A172 (cell line): ENCODE results near the gene WNK1. TPM values are rescaled to one million over a fixed set of nuclear protein-coding genes. Genes with fewer than 3 reads are reported as not detected.

Experiments used
- DNase-seq: peaks from one replicate; pipeline ENCODE4 v3.0.0-alpha.2; 2015; ENCODE audit warnings: low spot score
- total RNA-seq: library from RNA; depleted of rRNA; stranded (reverse); fragments of >200 nt; shearing (Covaris generic); gene quantifications from 2 replicates; pipeline ENCODE4 v1.2.3, GENCODE V29; 2014

The WNK1 gene
- total RNA-seq, 1 experiment from 2014 or later: 18.0 TPM

DNA sequence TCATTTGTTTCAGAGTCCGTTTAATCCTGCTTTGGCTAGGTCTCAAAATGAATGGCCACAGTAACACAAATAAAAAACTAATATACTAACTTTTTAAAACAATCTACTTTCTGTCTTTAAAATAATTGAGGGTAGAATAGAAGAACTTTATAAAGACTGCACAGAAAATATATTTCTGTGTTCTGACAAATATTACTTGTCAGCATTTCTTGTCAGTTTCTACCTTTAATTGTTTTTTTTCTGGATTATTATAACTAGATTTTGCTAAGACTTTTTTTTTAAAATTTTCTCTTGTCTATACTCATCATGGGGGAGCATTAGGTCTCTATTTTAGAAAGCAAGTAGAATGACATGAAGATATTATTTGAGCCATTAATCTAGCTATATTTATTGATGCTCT is 110.9 kb downstream of the WNK1 start:
- no peak for DNase-seq

DNA sequence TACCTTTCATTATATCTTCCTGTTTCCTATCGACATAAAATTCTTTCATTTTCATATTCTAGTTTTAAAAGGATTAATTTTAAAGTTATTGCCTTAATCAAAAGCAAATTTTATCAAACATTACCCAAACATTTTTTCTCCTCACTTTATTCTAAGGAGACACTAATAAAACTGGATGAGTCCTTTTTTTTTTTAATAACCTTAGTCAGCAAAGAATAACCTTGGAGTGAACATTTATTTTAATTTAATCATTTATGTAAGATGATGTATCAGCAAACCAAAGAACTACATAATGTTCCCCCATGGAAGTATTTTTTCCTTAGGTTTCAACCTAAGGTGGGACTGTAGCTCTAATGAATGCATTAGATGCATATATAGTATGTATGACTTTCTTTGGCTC is 113.2 kb downstream of the WNK1 start:
- DNase-seq: no peak

DNA sequence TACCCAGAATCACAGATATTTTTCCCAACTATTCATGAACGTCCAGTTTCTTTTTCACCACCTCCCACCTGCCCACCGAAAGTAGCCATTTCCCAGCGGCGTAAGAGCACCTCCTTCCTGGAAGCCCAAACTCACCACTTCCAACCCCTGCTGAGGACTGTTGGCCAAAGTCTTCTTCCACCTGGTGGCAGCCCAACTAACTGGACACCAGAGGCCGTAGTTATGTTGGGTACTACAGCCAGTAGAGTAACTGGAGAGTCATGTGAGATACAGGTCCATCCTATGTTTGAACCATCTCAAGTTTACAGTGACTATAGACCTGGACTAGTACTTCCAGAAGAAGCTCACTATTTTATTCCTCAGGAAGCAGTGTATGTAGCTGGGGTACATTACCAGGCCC is 115.5 kb downstream of the WNK1 start:
- no peak for DNase-seq

DNA sequence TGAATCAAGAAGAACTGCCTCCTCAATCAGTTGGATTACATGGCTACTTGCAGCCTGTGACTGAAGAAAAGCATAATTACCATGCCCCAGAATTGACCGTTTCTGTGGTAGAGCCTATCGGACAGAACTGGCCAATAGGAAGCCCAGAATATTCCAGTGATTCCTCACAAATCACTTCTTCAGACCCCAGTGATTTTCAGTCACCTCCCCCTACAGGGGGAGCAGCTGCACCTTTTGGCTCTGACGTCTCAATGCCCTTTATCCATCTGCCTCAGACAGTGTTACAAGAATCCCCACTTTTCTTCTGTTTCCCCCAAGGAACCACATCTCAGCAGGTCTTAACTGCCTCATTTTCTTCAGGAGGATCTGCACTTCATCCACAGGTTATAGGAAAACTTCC is 116.3 kb downstream of the WNK1 start:
- no peak for DNase-seq

- no peak for DNase-seq
These were observed 118.0 kb downstream of the WNK1 start for GRCh38 chr12:870378-870777.

DNA sequence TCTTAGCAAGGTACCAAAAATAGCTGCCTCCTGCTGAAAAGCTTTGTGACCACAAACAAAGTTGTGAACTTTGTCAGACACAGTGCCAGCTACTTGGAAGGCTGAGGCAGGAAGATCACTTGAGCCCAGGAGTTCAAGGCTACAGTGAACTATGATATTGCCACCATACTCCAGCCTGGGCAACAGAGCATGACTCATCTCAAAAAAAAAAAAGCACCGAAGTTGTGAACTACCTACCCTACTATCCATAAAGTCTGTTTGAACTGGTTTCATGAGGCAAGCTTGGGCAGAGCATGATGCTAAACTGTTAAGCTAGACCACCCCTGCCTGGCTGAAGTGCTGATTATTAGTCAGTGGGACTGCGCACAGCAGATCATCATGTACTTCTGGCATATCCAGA is 121.6 kb downstream of the WNK1 start:
- peak; percentile 8 for DNase-seq

DNA sequence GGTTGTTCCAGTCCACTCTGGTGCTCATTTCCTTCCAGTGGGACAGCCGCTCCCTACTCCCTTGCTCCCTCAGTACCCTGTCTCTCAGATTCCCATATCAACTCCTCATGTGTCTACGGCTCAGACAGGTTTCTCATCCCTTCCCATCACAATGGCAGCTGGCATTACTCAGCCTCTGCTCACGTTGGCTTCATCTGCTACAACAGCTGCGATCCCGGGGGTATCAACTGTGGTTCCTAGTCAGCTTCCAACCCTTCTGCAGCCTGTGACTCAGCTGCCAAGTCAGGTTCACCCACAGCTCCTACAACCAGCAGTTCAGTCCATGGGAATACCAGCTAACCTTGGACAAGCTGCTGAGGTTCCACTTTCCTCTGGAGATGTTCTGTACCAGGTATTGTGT is 127.3 kb downstream of the WNK1 start:
- DNase-seq: peak; percentile 2

DNA sequence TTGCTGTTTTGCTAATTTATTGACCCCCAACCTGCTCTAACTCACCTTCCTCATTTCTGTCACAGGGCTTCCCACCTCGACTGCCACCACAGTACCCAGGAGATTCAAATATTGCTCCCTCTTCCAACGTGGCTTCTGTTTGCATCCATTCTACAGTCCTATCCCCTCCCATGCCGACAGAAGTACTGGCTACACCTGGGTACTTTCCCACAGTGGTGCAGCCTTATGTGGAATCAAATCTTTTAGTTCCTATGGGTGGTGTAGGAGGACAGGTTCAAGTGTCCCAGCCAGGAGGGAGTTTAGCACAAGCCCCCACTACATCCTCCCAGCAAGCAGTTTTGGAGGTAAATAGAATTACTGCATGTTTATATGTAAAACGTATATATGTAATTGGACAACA is 128.3 kb downstream of the WNK1 start:
- DNase-seq: no peak

- no peak for DNase-seq
These were observed 132.5 kb downstream of the WNK1 start for GRCh38 chr12:884746-885414.

DNA sequence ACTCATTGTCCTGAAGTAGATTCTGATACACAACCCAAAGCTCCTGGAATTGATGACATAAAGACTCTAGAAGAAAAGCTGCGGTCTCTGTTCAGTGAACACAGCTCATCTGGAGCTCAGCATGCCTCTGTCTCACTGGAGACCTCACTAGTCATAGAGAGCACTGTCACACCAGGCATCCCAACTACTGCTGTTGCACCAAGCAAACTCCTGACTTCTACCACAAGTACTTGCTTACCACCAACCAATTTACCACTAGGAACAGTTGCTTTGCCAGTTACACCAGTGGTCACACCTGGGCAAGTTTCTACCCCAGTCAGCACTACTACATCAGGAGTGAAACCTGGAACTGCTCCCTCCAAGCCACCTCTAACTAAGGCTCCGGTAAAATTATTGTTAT is 133.3 kb downstream of the WNK1 start:
- no peak for DNase-seq

GRCh38 chr12:886206-886605 is 133.8 kb downstream of the WNK1 start:
- no peak for DNase-seq

DNA sequence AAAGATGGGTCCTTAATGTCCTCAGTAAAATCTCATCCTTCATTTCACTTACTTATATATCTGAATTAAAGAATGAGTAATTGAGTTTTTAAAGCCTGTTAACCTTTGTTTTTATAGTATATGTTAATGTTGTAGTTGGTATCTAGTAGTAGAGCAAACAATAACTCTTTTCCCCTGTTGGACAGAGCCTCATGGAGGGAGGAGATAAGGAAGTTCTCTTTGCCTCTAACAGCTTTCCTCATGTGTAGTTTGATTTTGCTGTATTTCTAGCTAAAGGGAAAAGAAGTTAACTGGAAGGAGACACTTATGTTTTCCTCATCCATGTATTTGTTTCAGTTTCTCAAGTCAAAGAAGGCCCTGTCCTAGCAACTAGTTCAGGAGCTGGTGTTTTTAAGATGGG is 141.8 kb downstream of the WNK1 start:
- no peak for DNase-seq

DNA sequence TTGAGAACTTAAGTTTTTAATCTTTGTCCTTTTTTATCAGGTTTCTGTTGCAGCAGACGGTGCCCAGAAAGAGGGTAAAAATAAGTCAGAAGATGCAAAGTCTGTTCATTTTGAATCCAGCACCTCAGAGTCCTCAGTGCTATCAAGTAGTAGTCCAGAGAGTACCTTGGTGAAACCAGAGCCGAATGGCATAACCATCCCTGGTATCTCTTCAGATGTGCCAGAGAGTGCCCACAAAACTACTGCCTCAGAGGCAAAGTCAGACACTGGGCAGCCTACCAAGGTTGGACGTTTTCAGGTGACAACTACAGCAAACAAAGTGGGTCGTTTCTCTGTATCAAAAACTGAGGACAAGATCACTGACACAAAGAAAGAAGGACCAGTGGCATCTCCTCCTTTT is 143.7 kb downstream of the WNK1 start:
- no peak for DNase-seq

DNA sequence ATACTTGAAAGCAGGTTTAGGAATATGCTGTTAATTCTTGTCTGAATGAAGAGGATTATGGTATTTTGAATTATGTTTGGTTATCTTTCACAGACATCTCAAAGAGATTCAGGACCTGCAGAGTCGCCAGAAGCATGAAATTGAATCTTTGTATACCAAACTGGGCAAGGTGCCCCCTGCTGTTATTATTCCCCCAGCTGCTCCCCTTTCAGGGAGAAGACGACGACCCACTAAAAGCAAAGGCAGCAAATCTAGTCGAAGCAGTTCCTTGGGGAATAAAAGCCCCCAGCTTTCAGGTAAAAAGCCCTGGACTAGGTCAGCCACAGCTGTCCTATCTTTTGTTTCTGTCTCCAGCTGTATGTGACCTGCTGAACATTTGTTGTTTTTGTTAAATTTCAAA is 145.0 kb downstream of the WNK1 start:
- DNase-seq: no peak

DNA sequence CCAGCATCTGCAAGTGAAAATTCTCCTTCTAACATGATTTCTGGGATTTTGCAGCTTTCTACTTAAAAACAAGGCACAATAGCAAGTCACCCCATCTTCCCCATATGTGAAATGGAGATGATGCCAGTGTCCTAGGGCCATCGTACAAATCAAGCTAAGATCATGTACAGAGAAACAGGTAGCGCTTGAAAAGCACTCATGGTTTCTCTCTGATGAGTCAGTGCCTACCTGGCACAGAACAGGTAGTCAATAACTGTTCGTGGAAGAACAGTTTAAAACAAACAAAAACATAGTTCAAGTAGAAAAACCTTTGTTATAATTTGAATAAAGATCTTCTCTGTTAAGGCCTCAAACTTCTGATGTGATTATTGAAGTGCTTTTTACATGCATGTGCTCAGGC is 150.2 kb downstream of the WNK1 start:
- no peak for DNase-seq

DNA sequence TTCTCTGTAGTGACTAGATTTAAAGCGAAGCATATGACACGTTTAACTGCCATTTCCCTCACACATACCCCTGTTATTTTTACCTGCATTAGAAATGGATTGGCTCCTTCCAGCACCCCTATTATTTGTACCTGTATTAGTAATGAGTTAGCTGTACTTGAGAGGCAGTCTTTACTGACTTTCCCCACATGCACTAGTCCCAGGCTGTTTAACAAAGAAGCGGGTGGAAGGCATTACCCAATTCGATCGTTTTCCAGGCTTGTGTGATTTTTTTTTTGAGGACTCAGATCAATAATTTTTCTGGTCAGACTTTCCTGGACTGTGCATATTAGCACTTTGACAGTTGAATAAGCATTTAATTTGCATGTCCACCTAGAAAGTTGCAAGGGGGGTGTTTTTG is 150.7 kb downstream of the WNK1 start:
- no peak for DNase-seq

DNA sequence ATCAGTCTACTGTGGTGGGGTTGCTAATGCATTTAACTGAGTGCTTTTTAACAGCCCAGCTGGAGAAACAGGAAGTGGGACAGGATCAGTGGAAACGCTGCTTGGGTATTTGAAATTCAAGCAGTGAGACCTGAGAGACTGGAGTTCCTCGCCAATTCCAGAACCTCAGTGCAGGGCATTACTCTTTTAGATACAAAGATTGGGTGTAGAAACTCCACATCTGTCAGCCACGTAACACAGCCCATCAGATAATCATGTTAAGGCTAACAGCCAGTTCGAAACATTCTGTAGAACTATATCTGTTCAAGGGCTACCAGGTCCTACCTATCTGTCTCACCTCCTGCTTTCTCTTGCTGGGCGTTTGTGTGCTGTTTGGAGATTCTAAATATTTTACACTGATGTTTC is 151.6 kb downstream of the WNK1 start:
- DNase-seq: no peak

- DNase-seq: no peak
These were observed 153.1 kb downstream of the WNK1 start for GRCh38 chr12:905261-906031.

DNA sequence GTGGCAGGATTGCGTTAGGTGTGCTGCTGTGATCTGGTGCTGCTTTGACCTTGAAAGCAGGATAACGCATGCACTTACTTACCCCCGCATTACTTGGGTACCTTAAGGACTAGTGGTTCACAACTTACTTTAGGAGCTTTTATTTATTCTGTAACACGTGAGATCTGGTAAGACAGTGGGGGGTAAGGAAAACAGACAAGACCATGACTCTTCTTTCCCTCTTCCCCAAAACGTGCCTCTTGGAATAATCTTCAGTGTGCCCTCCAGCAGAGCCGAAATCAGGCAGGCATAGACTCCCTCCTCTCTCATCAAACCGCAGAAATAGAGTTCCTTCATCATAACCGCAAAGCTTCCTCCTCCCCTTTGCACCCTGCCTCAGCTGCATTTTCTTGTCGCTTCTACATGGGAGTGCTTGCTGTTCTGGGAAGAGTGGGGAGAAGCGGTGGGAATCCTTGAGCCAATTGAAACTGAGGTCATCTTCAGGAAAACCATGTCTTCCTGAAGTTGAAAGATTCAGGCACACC is 153.7 kb downstream of the WNK1 start:
- no peak for DNase-seq

DNA sequence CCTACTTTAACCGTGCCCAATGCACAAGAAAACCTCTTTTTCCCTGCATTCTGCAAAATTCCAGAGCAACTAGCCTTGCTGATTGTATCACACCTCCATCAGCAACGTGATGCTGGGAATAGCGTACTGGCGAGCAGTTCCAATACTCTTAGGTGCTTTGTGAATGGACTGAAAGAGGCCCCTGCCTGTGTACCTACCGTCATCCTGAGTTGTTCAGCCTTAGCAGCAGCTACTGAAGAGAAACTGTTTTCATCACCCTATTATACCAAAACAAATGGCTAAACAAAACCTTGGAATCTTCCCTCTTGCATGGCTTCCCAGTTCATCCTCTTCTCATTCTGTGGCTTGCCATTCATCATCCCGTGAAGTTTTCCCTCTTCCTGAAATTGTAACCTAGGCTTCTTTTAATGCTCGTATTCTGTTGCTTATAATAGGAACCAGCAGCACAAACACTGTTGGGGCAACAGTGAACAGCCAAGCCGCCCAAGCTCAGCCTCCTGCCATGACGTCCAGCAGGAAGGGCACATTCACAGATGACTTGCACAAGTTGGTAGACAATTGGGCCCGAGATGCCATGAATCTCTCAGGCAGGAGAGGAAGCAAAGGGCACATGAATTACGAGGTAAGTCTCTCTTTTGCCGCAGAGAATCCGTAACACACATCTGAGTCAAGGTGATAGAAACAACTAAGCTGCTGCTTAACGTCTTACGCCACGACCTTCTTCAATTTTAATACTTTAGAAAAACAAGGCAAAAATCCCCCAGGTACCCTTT is 155.2 kb downstream of the WNK1 start:
- DNase-seq: no peak

GRCh38 chr12:909861-910260 is 157.5 kb downstream of the WNK1 start:
- DNase-seq: no peak

DNA sequence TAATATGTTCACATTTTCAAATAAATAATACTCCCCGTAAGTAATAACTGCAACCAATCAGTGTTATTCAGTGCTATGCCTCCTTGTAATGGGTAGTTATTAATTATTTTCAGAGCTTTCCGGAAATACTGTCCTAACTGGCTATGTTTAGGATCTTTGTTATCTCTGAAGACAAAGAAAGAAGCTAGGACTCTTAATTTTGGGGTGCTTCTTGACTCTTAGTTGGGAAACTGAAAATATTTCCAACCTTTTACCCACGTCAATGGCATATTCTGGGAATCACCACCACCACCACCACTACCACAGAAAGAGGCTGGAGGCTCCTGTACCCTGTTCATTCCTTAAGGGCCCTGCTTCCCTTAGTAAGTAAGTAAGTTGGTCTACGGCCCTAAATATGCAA is 158.0 kb downstream of the WNK1 start:
- no peak for DNase-seq
